ENCODE data around the gene CD300LD.
A peak's percentile ranks its signal among the peaks of the same experiment; 100 is the strongest.
"Not testable (repeated sequence)": the region's sequence is repeated elsewhere in the genome, so short reads cannot be mapped to it uniquely, and the experiment has no call there.

The CD300LD gene

GRCh38 chr17:74592087-74592990, at the start of gene CD300LD:
Gene CD300LD, minus strand, starts transcription at chr17:74592283. Its CDS starts 81 bp downstream, at chr17:74592202.
- DNase-seq (ENCODE audit: low read depth, low spot score): peak; percentile 11

- DNase-seq (ENCODE audit: low read depth, low spot score): no peak
Measured at GRCh38 chr17:74641224-74641957, 49.3 kb upstream of the CD300LD start.

DNA sequence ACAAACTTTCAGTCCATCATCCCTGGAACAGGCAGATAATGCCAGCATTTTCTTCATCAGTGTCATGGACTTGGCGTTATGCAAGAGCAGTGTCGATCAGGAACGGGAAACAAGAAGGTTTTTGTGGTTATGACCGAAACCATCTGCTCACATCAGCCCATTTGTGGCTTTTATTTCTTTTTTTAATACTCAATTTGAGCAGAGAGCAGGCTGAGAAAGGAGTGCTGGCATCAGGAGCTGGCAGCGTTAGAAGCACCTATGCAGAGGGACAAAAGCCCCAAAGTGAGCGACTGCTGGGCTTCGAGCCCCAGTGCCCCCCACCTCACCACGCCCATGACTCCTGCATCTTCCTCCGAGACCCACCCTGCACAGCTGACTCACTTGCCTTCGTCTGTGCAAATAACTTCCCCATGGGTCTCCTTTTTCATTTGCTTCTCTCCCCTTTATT, 47.6 kb upstream of the CD300LD start:
- no peak for DNase-seq (ENCODE audit: low read depth, low spot score)

- no peak for DNase-seq (ENCODE audit: low read depth, low spot score)
Measured at GRCh38 chr17:74637926-74638325, 45.8 kb upstream of the CD300LD start.

GRCh38 chr17:74637265-74637664, 45.2 kb upstream of the CD300LD start:
- no peak for DNase-seq (ENCODE audit: low read depth, low spot score)

DNA sequence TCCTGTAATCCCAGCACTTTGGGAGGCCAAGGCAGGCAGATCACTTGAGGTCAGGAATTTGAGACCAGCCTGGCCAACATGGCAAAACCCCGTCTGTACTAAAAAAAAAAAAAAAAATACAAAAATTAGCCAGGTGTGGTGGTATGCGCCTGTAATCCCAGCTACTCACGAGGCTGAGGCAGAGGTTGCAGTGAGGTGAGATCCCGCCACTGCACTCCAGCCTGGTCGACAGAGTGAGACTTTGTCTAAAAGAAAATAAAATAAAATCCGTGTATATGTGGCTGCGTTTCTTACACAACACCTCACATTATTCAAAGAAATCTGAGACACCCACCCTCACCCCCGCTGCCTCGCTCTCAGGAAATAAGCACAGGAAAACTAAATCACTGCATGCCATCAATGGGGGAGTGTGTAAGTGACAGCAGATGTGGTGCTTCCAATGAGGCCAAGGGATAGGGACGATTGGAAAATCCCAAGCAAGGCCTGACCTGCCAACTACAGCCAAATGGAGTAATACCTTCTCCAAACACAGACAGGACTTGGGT, 44.5 kb upstream of the CD300LD start:
- not testable (repeated sequence) for DNase-seq (ENCODE audit: low read depth, low spot score)

DNA sequence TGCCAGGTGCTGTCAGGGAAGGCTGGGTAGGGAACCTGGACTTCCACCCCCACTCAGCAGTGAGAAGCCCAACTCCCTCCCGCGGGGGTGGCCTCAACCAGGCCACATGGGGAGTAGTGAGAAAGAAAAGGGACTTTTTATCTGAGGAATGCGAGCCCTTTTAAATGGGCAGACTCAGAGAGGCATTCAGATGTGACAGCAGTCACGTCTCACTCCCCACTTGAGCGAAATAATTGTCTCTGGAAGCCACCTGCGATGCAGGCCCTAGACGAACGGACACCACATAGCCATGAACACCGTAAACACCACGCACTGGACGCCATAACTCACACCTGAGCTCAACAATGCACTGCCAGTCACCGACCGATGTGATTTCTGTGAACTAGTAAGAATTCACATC, 43.3 kb upstream of the CD300LD start:
- DNase-seq (ENCODE audit: low read depth, low spot score): peak; percentile 51

GRCh38 chr17:74633326-74633725, 41.2 kb upstream of the CD300LD start:
- no peak for DNase-seq (ENCODE audit: low read depth, low spot score)

- DNase-seq (ENCODE audit: low read depth, low spot score): no peak
Measured at GRCh38 chr17:74632617-74633016, 40.5 kb upstream of the CD300LD start.

- peak; percentile 86 for DNase-seq (ENCODE audit: low read depth, low spot score)
Measured at GRCh38 chr17:74631468-74632450, 39.7 kb upstream of the CD300LD start.

DNA sequence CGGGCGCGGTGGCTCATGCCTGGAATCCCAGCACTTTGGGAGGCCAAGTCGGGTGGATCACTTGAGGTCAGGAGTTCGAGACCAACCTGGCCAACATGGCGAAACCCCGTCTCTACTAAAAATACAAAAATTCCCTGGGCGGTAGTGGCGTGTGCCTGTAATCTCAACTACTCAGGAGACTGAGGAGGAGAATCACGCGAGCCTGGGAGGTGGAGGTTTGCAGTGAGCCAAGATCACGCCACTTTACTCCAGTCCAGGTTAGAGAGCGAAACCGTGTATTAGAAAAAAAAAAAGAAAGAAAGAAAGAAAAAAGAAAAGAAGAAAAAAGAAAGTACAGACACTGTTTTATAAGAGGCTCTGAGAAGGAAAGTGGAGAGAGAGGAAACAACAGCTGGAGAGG, 38.2 kb upstream of the CD300LD start:
- DNase-seq (ENCODE audit: low read depth, low spot score): not testable (repeated sequence)

DNA sequence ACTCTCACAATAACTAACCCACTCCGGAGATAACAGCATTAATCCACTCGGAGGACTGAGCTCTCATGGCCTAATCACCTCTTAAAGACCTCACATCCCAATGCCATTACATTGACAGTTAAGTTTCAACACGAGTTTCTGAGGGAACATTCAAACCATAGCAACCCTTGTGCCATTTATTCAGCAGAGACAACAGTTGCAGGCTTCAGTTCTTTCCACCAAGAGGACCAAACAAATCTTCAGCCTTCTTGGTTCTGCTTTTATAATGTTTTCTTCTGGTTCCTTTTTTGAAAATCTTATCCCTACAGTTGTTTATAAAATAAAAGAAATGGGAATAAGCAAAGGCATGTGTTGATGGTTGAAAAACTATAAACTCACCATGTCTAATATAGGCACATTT, 33.6 kb upstream of the CD300LD start:
- DNase-seq (ENCODE audit: low read depth, low spot score): no peak

DNA sequence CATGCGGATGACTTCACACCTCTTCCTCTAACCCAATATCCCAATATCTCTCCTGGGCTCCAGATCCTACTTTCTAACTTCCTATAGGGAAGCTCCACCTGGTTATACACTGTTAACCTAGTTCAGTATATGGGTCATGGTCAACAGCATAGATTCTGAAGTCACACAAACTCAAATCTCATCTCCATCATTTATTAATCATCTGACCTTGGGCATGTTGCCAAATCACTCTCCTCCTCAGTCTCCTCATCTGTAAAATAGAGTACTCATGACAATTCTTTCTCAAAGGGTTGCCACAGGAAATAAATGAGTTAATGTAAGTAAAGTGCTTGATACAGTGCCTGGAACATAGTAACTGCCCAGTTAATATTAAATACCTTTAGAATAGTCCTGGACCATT, 32.0 kb upstream of the CD300LD start:
- DNase-seq (ENCODE audit: low read depth, low spot score): no peak

- DNase-seq (ENCODE audit: low read depth, low spot score): no peak
Measured at GRCh38 chr17:74623693-74624093, 31.6 kb upstream of the CD300LD start, which contains the start of gene CD300E. Gene CD300E, minus strand, starts transcription at chr17:74623738. Its CDS starts 117 bp downstream, at chr17:74623621.

DNA sequence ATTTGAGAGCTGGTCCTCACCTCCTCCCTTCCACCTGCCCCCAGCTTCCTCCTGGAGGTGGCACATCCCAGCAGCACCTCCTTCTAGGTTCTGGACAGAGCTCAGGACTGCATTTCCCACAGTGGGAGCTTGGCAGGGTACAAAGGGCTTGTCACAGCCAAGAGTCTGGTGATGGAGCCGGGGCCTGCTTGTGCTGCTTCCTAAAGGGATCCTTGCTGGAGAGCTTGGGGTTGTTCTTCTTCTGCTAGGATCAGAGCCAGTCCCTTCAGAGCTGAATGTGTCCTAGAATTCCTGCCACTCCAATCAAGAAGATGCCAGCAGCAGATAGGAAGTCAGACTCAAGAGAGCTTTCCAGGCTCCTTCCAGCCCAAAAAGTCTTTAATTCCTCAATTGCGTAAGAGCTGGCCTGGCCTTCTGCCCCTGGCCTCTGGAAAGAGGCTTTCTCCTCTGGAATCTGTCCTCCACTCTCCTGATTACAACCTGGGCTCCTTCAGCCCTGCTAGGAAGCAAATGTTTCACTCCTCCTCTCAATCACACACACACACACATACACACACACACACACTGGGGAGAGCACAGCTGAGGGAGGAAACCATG, 27.1 kb upstream of the CD300LD start:
- peak; percentile 63 for DNase-seq (ENCODE audit: low read depth, low spot score)

DNA sequence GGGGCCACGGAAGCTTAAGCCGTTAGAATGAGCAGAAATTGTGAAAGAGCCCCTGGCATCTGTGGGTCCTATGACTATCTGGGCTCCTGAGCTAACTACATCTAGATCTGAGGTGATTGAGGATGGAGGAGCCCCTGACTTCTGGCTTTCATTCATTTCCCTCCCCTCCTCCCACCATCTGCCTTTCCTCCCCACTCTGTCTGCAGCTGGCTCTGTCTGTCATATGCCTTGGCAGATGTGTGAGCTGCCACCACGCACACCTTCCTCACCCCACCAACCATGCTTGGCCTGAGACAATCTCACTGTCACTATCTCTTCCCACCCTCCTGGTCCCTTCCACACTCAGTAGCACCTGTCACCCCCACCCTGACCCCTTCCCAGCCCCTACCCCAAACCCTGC, 26.4 kb upstream of the CD300LD start:
- DNase-seq (ENCODE audit: low read depth, low spot score): no peak

DNA sequence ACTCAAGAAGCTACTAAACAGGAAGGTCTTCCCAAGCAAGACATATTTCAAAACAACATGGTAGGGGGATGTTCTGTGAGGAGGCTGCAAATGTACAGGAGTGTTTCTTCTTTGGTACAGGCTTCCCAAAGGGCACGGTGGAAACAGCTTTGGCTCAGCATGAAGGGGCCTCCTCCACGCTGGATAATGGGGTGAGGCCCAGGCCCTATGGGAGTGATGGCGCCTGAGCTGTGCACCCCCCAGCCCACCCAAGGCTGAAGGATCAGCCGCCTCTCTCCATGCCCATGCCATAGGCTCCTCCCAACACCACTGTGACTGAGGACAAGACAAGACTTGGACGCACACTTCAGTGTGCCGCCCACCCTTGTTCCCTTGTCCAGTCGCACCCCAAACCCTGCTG, 24.6 kb upstream of the CD300LD start:
- DNase-seq (ENCODE audit: low read depth, low spot score): no peak

- DNase-seq (ENCODE audit: low read depth, low spot score): no peak
Measured at GRCh38 chr17:74612046-74612445, 20.0 kb upstream of the CD300LD start.

- DNase-seq (ENCODE audit: low read depth, low spot score): peak; percentile 45
Measured at GRCh38 chr17:74610108-74610507, 18.0 kb upstream of the CD300LD start.

DNA sequence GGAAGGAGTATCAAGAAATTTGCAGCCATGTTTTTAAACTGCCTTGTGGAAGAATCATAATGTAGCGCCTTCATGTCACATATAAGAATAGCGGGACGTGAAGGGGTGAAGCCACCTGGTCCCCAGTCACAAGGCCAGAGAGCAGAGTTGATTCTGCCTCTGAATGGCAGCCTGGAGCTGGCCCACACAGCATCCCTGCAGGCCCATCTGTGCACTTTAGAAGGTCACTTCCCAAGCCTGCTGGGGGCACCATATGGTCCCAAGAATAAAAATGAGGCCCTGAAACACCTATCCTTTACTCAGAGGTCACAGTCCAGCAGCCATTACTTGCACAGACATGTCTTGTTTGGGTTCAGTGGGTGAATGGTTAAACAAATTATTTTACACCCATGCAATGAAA, 16.4 kb upstream of the CD300LD start:
- no peak for DNase-seq (ENCODE audit: low read depth, low spot score)

- DNase-seq (ENCODE audit: low read depth, low spot score): no peak
Measured at GRCh38 chr17:74607221-74607620, 15.1 kb upstream of the CD300LD start.

Measured in ELF-1 (cell line).